ENCODE measurements around the gene PYGB.

Gene PYGB

DNA sequence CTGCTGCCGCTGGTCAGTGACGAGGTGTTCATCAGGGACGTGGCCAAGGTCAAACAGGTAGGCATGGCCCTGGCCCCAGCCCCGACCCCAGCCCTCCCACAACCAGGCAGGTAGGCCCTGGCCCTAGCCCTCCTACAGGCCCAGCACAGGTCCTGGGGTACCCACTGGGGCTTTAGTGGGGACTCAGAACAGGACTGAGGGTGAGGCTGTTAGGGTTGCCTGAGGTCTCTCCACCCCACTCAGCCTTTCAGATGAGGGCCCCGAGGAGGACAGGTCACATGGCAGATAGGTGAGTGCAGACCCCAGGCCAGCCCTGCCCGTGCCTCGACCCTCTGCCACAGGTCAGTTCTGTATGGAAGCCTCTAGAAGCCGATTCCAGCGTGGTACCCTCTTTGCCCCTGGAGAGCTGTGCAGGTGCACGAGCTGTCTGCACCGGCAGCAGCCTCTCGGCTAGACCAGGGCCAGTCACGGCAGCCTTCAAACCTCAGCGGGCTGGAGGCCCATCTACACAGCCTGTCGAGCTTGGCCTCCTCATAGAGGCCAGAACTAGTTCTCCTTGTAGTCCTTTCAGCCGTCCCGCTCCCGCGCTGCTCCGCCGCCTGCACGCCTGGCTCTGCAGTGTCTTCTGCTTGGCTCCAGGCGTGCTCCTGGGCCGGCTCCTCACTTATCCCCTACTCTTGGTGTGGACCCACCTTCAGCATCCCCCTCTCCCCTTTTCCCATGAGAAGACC, 35.5 kb downstream of the PYGB start:
- DNase-seq = no peak

- no peak for DNase-seq
Measured at GRCh38 chr20:25284131-25284601, 36.3 kb downstream of the PYGB start.

DNA sequence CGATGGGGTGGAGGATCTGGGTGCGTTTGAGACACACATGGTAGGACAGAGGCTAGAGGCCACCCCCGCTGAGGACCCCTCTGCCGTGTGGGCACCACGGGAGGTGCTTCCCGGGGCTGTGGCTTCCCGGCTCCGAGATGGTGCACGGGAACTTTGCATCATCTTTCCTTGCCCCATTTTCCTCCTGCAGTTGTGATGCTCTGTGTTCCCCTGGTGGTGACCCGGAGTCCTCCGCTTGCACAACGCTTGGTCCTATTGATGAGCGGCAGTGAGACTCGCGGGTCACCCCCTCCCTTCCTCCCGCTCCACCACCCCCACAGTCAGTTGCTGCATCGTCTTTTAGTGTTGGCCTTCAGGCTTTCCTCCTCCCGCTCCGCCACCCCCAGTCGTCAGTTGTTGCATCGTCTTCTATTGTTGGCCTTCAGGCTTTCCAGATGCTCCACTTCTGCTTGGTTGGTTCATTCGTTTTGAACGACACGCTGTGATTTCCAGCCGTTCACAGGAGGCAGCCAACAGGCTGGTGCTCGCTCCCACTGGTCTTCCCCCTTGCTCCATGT, 37.3 kb downstream of the PYGB start:
- DNase-seq = no peak

DNA sequence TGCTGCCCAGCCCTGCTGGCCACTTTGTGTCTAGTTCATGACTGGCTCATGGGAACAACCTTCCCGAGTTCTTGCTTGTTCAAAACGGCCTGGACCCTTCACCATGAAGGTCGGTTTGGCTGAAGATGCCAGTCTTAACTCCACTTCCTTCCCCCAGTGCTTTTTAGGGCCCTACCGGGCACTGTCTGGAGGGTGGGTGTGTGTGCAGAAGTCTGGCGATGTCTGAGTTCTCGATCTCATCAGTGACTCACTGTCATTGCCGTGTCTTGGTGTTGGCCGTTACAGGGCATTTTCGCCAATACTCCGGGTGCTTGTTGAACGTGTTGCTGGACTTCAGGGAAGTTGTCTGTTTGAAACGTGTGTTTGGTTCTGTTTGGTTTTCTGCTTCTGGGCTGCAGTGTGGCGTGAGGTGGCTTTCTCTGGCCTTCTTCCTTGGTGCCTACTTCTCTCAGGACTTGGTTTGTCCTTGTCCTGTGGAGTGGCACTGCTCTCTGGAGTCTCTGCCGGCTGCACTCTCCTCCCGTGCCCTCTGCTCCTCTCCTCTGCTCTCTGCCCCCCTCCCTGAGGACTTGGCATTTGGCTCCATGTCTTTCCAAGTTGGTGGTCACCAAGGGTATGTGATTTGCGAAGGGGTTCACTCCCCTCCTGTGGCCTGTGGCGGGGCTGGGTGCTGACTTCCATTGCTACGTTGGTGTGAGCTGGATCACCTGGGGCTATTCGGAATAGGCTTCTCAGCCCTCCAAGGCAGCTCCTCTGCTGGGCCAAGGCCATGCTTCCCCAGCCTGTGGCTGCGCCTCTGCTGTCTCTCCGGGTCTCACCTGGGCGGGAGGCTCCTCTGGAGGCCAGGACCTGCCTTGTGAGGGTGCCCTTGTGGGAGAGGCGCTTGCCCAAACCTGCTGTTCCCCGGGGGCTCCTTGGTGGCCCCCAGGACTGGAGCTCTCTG, 38.2 kb downstream of the PYGB start:
- no peak for DNase-seq

GRCh38 chr20:25286917-25287316, 39.0 kb downstream of the PYGB start:
- DNase-seq = no peak

- DNase-seq = no peak
Measured at GRCh38 chr20:25287631-25288290, 39.9 kb downstream of the PYGB start.

GRCh38 chr20:25288291-25289181, 40.7 kb downstream of the PYGB start:
- DNase-seq = peak in 1 of 3 donors; percentile 14

DNA sequence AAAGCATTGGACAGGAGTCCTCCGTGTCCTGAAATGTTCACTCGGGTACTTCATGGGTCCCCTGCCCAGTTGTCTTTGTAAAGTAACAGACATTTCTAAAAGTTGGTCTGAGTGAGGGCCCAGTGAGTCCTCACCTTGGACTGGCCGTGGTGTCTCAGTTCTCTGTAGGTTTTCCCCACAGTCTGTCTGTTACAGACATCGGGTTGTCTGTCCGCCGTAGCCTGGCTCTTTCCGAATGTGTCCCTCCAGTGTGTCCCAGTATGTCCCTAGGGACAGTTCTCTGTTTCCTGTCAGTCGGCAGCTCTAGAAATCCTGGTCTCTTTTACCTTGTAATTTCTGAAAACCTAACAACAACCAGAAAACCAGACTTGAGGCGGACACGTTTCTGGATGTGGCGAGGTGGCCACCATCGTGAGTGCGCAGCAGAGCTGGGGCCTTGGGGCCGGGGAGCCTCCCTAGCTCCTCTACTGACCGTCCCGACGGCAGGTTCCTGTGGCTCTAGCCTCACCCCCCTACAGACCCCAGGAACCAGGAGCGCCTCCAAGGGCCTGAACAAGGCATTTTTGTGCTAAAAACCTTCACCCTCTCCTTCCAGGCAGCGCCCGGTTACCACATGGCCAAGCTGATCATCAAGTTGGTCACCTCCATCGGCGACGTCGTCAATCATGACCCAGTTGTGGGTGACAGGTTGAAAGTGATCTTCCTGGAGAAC, 42.2 kb downstream of the PYGB start:
- DNase-seq = no peak

GRCh38 chr20:25290646-25291431, 43.0 kb downstream of the PYGB start:
- no peak for DNase-seq

GRCh38 chr20:25291432-25292133, 43.7 kb downstream of the PYGB start:
- no peak for DNase-seq

- DNase-seq = no peak
Measured at GRCh38 chr20:25292176-25292891, 44.4 kb downstream of the PYGB start.

DNA sequence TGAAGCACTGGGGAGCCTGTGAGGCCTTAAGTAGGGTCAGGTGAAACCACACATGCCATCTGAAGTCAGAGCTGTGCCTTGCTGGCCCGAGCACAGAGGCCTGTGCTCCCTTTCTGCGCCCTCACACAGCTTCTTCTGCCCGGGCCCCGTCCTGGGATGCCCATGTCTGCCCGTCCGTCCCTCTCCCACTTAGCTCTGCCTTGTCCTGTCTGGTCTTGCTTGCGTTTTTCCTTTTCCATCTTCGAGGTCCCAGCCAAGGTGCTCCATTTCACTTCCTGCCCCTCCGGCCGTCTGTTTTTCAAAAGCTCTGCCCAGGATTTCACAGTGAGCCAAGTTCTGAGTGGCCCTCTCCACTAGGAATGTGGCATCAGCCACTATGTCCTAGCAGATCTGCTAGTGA, 45.6 kb downstream of the PYGB start:
- no peak for DNase-seq

- no peak for DNase-seq
Measured at GRCh38 chr20:25293910-25294458, 46.1 kb downstream of the PYGB start.

DNA sequence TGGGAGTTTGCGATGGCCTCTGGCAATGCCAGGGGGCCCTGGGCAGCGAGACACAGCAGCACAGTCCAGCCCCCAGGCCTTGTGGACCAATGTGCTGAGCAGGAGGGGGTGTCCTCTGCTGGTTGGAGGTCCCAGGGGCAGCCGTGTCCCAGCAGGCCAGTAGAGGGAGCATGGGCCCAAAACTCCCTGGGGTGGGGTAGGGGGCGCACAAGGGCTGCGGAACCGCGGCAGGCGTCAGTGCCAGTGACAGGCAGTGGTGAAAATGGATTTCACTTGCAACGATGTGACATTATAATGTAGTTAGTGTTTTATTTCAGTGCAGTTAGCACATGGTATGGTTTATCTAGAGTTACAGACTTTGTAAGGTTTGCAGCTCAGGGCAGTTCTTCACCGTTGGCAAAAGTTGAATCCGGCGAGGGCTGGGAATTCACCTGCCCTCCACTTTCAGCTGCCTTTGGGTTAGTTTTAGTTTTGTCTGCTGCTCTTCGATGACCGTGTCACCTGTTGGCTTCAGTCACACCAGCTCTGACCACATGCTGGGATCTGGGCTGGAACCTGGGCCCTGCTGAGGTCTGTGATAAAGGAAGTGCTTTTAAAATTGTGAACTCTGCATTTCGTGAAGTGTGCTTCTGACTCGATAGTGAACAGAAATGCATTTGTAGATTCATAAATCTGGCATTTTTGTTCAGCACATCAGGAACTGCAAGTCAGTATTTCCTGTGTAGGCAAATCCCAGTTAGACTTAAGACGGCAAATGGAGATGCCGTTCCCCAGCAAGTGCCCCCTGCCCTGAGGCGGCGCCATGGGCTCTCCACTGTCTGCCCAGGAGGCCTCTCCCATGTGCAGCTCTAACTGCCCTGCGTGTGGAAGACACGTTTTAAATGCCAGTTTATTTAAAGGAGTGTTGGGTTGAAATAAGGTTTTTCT, 46.8 kb downstream of the PYGB start:
- peak; percentile 56 to 81 (median 64) for DNase-seq

- DNase-seq = no peak
Measured at GRCh38 chr20:25295386-25296093, 47.7 kb downstream of the PYGB start.

Measured in suppressor macrophage treated with lipopolysaccharide for 1 hour (primary cell).